IgD-negative memory B cell (primary cell): ENCODE data around the gene TNFRSF4. TPM values are rescaled to one million over a fixed set of nuclear protein-coding genes. Genes with fewer than 3 reads are reported as not detected.

Source experiments
- H3K27ac Mint-ChIP-seq, 3 donors: one replicate each; pipeline ENCODE4 v1.8.0; 2020 to 2022; ENCODE audit warnings: mild to moderate bottlenecking in 3 of 3, mixed read lengths in 3 of 3, moderate library complexity in 1 of 3
- H3K27me3 Mint-ChIP-seq: one replicate; pipeline ENCODE4 v1.8.0; 2021; ENCODE audit warnings: mixed read lengths
- H3K36me3 Mint-ChIP-seq: one replicate; pipeline ENCODE4 v1.8.0; 2020; ENCODE audit warnings: mild to moderate bottlenecking, mixed read lengths
- H3K4me1 Mint-ChIP-seq, 3 donors: one replicate each; pipeline ENCODE4 v1.8.0; 2020 to 2022; ENCODE audit warnings: mixed read lengths in 3 of 3, mild to moderate bottlenecking in 1 of 3
- H3K4me3 Mint-ChIP-seq, 4 donors: one replicate each; pipeline ENCODE4 v1.8.0; 2020 to 2022; ENCODE audit warnings: mild to moderate bottlenecking in 4 of 4, mixed read lengths in 4 of 4, moderate library complexity in 3 of 4
- H3K9me3 Mint-ChIP-seq, 3 donors: one replicate each; pipeline ENCODE4 v1.8.0; 2020 to 2021; ENCODE audit warnings: mixed read lengths in 3 of 3, mild to moderate bottlenecking in 1 of 3
- polyA plus RNA-seq: library from polyadenylated mRNA; unstranded; fragments of 300-500 nt; fragmentation: Illumina TruSeq; gene quantifications from one replicate; pipeline ENCODE4 v1.2.3, GENCODE V29; 2021

Gene TNFRSF4
- polyA plus RNA-seq, 1 donor from 2014 or later, result not detected

DNA sequence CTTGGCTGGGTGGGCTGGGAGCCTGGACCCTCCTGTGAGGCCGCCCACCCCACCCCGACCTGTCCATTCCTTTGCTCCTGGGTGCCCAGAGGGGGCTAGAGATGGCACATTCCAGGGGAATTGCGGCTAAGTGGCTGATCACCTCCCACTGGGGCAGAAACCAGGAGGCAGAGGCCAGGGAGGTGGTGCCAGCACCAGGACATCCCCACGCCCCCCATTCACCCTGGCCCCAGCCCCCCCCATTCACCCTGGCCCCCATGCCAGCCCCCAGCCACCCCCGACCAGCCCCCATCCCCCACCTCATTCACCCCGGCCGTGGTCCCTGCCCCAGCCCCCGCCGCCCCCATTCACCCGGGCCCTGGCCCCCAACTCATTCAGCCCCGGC lies 26.4 kb upstream of the TNFRSF4 start:
- no peaks in the 10 kb centered on the region for H3K9me3 Mint-ChIP-seq
- H3K27ac Mint-ChIP-seq, result no peak overlapping the region
- H3K36me3 Mint-ChIP-seq, result no peaks in the 10 kb centered on the region
- peaks cover 8% of the 10 kb centered on the region for H3K27me3 Mint-ChIP-seq
- no peak overlapping the region for H3K4me3 Mint-ChIP-seq
- H3K4me1 Mint-ChIP-seq, result no peaks in the 10 kb centered on the region

DNA sequence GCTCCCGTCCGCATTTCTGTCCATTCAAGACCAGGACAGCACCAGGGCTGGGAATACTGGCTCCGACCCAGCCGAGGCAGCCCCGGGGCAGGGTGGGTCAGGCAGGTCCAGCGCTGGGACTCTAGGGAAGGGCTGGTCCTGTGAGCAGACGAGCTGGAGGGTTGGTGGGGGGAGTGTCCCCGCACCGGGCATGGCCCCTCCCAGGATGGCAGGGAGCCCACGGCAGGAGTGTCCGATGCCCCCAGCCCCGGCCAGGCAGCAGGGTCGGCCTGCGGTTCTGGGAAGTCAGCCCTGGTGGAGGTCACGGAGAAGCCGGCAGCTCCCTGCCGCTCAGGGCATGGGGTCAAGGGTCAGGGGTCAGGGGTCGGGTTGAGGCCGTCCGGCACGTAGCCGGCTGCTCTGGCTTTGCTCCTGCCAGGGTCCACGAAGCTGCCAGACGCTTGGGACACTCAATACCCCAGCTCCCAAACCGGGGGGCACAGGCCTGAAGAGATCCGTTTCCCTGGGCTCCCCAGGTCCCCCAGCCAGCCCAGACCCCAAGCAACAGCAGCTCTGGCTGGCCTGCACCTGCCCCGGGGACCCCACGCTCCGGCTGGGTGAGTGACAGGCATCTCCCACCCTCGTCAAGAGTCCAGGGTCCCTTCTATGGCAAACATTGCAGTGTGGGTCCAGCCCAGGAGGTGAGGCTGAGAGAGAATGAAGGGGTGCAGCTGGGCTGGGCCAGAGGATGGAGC lies 25.8 kb upstream of the TNFRSF4 start:
- H3K27ac Mint-ChIP-seq, result no peak overlapping the region
- H3K27me3 Mint-ChIP-seq, result peaks cover 8% of the 10 kb centered on the region
- H3K36me3 Mint-ChIP-seq, result no peaks in the 10 kb centered on the region
- H3K9me3 Mint-ChIP-seq, result no peaks in the 10 kb centered on the region
- H3K4me3 Mint-ChIP-seq, result no peak overlapping the region
- H3K4me1 Mint-ChIP-seq, result no peaks in the 10 kb centered on the region

DNA sequence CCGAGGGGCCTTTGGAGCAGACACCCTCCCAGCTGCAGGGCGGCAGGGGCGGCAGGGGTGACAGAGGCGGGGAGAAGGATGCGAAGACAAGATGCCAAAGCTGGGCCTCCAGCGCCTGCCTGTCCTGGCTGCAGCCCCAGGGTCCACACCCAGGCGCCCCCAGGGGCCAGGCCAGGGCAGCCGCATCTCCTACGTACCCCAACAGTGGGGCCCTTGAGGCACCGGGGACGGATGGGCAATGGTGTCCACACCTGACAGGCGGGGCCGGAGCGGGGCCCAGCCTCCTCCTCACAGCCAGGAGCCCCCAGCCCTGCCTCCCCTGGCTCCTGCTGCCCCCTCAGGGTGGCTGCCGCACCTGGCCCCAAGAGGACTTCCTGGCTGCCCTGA lies 25.3 kb upstream of the TNFRSF4 start:
- Mint-ChIP-seq H3K36me3 (no peaks in the 10 kb centered on the region), H3K27ac (no peak overlapping the region), H3K4me3 (no peak overlapping the region), H3K9me3 (no peaks in the 10 kb centered on the region), H3K4me1 (peaks cover 0 to under 1% (median 0%) of the 10 kb centered on the region in 3 donors), H3K27me3 (peaks cover 8% of the 10 kb centered on the region)

DNA sequence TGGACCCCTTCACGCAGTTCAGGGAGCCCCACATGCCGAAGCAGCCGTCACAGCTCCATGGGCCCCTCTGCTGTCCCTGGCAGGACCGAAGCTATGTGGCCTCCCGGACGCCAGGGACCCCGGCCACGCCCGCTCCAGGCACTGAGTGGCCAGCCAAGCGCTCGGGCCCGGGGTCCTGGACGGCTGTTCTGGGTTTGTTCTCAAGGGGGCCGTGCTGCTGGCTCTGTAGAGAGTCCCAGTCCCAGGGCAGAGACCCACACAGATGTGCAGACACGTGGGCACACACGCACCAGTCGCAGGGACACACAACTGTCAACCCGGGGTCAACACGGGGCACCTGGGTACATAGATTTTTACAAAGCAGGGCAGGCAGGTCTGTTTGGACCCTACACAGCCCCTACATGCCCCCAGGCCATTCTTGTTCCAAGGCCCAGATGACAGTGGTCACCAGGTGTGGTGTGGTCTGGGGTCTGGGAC lies 24.8 kb upstream of the TNFRSF4 start:
- H3K36me3 Mint-ChIP-seq, result no peaks in the 10 kb centered on the region
- peaks cover 8% of the 10 kb centered on the region for H3K27me3 Mint-ChIP-seq
- no peak overlapping the region for H3K4me3 Mint-ChIP-seq
- no peak overlapping the region for H3K27ac Mint-ChIP-seq
- H3K9me3 Mint-ChIP-seq, result no peaks in the 10 kb centered on the region
- peaks cover 0 to 4% (median 4%) of the 10 kb centered on the region in 3 donors for H3K4me1 Mint-ChIP-seq

DNA sequence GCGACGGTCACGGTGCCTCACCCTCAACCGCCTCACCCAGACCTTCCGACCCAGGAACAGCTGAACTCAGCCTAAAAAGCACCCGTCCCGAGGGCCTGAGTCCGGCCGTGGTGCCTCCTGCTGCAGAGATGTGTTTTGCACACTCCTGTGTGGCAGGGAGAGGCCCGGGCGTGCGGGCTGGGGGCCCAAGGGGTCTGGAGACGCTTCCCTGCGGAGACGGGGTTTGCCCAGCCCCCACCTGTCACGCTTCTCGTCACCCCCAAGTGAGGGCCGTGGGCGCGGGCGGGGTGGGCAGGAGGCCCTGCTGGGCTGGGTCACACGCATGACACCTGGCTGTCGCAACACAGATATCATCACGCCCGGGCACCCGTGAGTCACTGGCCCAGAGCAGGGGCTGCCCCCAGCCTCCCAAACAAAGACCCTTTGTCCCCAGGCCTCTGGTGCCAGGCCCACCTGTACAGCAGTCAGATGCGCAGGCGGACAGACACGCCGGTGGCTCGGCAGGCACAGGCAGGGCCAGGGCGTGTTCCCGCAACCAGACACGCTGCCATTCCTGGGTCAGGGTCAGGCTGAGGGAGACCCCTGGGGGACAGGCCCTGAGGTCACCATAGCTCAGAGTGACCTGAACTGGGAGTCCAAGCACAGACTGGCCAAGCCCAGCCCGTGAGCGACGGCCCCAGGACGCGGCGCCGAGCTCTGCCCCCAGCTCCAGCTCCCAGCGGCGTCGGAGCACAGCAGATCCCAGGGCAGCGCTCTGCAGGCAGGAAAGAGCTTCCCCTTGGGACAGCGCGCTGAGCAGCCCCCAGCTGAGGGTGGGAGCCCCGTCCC lies 24.1 kb upstream of the TNFRSF4 start:
- Mint-ChIP-seq H3K9me3 (no peaks in the 10 kb centered on the region), H3K27ac (no peak overlapping the region), H3K4me1 (peaks cover 0 to 8% (median 8%) of the 10 kb centered on the region in 3 donors), H3K27me3 (peaks cover 8% of the 10 kb centered on the region), H3K36me3 (no peaks in the 10 kb centered on the region), H3K4me3 (no peak overlapping the region)

- Mint-ChIP-seq H3K27ac (no peak overlapping the region), H3K4me1 (peaks cover 0 to 8% (median 8%) of the 10 kb centered on the region in 3 donors), H3K27me3 (peaks cover 8% of the 10 kb centered on the region), H3K36me3 (no peaks in the 10 kb centered on the region), H3K4me3 (peak overlapping the region in 1 of 4 donors; percentile 75), H3K9me3 (no peaks in the 10 kb centered on the region)
These were observed 23.3 kb upstream of the TNFRSF4 start for GRCh38 chr1:1236945-1237873.

DNA sequence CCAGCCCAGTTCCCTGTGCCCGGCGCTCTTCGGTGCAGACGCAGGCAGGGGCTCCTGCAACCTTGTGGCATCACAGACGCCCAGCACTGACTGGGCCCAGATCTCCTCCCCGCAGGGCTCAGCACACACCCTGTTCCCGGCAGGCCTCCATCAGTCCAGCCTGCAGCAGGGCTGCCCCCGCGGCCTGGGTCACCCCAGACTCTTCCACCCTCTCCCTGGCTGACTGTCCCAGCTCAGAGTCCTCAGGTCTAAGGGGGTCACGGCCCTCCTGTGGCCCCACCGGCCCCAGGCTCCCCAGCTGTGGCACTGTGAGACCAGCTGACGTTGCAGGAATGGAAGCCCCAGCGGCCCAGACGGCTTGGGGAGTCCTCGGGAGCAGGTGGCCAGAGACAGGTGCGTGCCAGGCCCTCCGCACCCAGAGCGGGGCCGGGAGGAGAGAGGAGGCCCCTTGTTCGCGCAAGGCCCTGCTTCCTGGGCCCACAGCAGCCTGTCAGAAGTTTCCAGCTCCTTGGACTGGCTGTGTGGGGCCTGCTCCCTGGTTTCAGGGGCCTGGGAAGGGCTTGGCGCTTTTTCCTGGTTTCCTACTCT lies 22.3 kb upstream of the TNFRSF4 start:
- H3K27ac Mint-ChIP-seq, result no peak overlapping the region

DNA sequence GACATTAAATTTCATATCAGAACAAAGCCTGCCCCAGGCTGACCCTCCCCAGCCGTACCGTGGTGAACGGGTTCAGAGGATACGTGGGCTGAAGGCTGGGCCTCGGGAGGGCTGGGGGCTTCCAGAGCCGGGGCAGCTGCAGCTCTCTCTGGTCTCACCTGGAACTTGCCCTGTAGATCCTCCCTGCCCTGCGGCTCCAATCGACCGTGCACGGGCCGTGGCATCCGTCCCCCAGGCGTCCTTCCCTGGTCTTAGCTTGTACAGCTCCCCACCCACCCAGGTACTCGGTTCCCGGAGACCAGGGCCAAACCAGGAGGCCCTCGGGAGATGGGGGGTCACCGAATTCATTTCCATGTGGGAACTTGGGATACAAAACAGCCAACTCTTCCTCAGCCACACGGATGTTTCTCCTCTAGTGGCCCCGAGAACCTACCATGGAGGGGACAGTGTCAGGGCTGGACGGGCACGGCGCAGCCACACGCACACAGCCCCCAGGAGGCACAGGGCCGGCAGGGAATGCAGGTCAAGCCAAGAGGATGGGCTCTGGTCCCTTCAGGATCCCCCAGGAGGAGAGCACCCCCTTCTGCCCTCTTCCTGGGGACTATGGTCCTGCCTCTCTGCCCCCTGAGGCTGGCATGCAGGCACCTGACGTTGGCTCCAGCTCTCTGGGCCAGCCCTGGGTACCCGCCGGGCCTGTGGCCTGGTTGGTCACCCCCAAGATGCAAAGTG lies 21.2 kb upstream of the TNFRSF4 start:
- no peak overlapping the region for H3K27ac Mint-ChIP-seq
- peaks cover 7% of the 10 kb centered on the region for H3K27me3 Mint-ChIP-seq
- no peaks in the 10 kb centered on the region for H3K36me3 Mint-ChIP-seq
- H3K9me3 Mint-ChIP-seq, result no peaks in the 10 kb centered on the region
- peak overlapping the region in 2 of 4 donors; percentile 14 to 43 for H3K4me3 Mint-ChIP-seq
- peaks cover 3 to 12% (median 12%) of the 10 kb centered on the region in 3 donors for H3K4me1 Mint-ChIP-seq

More for the DNA sequence above, 22.3 kb upstream of the TNFRSF4 start:
- Mint-ChIP-seq H3K4me1 (peaks cover 0 to 8% (median 8%) of the 10 kb centered on the region in 3 donors), H3K27me3 (peaks cover 8% of the 10 kb centered on the region), H3K4me3 (no peak overlapping the region), H3K9me3 (no peaks in the 10 kb centered on the region), H3K36me3 (no peaks in the 10 kb centered on the region)

DNA sequence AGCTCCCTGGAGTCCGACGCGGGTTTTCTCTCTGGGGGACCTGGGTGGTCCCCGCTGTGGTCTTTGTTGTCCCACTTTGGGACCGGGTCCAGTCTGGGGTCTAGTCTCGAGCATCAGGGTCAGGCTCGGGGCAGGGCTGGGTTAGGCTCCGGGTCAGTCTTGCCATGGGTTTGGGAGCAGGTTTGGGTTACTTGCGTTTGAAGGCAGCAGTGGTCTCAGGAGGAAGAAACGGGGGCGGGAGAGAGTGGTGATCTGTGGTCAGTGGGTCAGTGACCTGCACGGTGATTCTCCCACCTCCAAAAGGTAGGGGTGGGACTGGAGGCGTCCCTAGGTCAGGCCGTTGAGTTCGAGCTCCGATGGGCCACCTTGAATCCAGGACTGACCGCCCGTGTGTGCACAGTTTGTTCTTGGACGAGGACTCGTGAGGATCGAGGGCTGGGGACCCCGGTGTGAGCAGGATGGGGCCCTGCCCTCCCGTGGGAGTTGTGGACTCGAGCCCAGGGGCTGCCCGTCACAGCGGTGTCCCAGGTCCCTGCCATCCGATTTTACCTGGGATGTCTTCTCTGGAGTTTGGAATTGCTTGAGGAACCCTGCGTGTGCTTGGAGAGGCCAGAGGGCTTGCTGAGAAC lies 20.3 kb upstream of the TNFRSF4 start:
- Mint-ChIP-seq H3K27ac (peak overlapping the region in 2 of 3 donors; percentile 31 to 75), H3K36me3 (no peaks in the 10 kb centered on the region), H3K4me1 (peaks cover 3 to 20% (median 19%) of the 10 kb centered on the region in 3 donors), H3K27me3 (peaks cover 4% of the 10 kb centered on the region), H3K4me3 (peak overlapping the region; percentile 8 to 86 (median 74)), H3K9me3 (no peaks in the 10 kb centered on the region)

DNA sequence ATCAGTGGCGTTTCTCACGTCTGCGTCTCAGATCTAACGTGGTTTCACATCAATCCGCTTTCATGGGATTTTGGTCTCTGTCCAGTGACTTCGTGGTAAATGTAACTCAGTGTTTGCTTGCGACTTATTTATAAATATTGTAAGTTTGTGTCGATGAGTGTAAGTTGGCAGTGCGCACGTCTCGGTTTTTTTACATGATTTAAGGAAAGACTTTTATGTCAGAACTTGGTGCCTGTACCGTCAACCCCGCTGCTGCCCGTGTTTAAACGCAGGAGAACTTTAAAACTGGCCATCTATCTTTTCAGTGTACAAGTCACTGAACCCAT lies 19.6 kb upstream of the TNFRSF4 start:
- Mint-ChIP-seq H3K4me1 (peaks cover 3 to 20% (median 19%) of the 10 kb centered on the region in 3 donors), H3K4me3 (peak overlapping the region; percentile 65 to 86 (median 82)), H3K27me3 (peaks cover 2% of the 10 kb centered on the region), H3K36me3 (no peaks in the 10 kb centered on the region), H3K27ac (peak overlapping the region in 2 of 3 donors; percentile 59 to 75), H3K9me3 (no peaks in the 10 kb centered on the region)

DNA sequence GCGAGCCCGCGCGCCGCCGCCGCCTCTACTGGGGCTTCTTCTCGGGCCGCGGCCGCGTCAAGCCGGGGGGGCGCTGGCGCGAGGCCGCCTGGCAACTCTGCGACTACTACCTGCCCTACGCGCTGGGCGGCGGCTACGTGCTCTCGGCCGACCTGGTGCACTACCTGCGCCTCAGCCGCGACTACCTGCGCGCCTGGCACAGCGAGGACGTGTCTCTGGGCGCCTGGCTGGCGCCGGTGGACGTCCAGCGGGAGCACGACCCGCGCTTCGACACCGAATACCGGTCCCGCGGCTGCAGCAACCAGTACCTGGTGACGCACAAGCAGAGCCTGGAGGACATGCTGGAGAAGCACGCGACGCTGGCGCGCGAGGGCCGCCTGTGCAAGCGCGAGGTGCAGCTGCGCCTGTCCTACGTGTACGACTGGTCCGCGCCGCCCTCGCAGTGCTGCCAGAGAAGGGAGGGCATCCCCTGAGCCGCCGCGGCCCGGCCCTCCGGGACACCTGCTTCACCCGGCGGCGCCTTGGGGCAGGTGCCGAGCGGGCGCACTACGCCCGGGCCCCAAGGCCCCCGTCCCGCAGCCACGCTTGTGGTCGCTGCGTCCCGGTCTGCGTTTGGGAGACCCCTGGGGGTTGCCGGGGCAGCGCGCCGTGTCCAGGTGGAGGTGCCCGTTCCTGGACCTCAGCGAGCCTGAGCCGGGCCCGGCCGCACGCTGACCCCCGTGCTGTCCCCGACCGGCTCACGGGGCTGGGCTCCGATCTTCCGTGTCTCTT lies 19.0 kb upstream of the TNFRSF4 start:
- peak overlapping the region; percentile 65 to 86 (median 82) for H3K4me3 Mint-ChIP-seq
- peaks cover 2% of the 10 kb centered on the region for H3K27me3 Mint-ChIP-seq
- no peaks in the 10 kb centered on the region for H3K9me3 Mint-ChIP-seq
- peak overlapping the region in 2 of 3 donors; percentile 59 to 75 for H3K27ac Mint-ChIP-seq
- H3K36me3 Mint-ChIP-seq, result no peaks in the 10 kb centered on the region
- peaks cover 3 to 20% (median 19%) of the 10 kb centered on the region in 3 donors for H3K4me1 Mint-ChIP-seq

GRCh38 chr1:1232208-1232795 lies 18.3 kb upstream of the TNFRSF4 start, which contains the start of gene B3GALT6:
B3GALT6 (plus strand) TSS chr1:1232237; CDS start chr1:1232279, 42 bp downstream.
- no peaks in the 10 kb centered on the region for H3K9me3 Mint-ChIP-seq
- H3K27ac Mint-ChIP-seq, result peak within 1 kb of the TSS; percentile 86 to 93 (median 93)
- no peaks in the 10 kb centered on the region for H3K36me3 Mint-ChIP-seq
- no peaks in the 10 kb centered on the region for H3K27me3 Mint-ChIP-seq
- H3K4me3 Mint-ChIP-seq, result peak within 1 kb of the TSS; percentile 91 to 97 (median 95)
- H3K4me1 Mint-ChIP-seq, result peaks cover 3 to 20% (median 19%) of the 10 kb centered on the region in 3 donors
